MM.1S (cell line): Measurements from ENCODE around the gene C4orf46.

Source experiments
- DNase-seq: peaks from one replicate; pipeline ENCODE4 v3.0.0-alpha.2; 2015
- H2AFZ ChIP-seq: fragments of 300-600 bp; sonication (generic); 2 replicates; pipeline ENCODE4 v1.6.0; 2016; ENCODE audit warnings: antibody characterized with exemption, low read length
- H3F3A ChIP-seq: fragments of 300-600 bp; sonication (generic); 2 replicates; pipeline ENCODE4 v1.6.1; 2016; ENCODE audit warnings: mild to moderate bottlenecking, antibody characterized with exemption, low read length, moderate library complexity, mixed read lengths; ENCODE audit not compliant: insufficient read depth
- H3K27ac ChIP-seq: fragments of 300-600 bp; sonication (generic); 2 replicates; pipeline ENCODE4 v1.5.1; 2016; ENCODE audit warnings: mild to moderate bottlenecking, low read length
- H3K27me3 ChIP-seq: fragments of 300-600 bp; sonication (generic); replicated peaks from 2 replicates; pipeline ENCODE4 v1.6.0; 2016; ENCODE audit warnings: low read length; ENCODE audit not compliant: insufficient read depth
- H3K36me3 ChIP-seq: fragments of 300-600 bp; sonication (generic); replicated peaks from 2 replicates; pipeline ENCODE4 v1.6.1; 2016; ENCODE audit warnings: mild to moderate bottlenecking, low read length, mixed read lengths; ENCODE audit not compliant: insufficient read depth
- H3K4me1 ChIP-seq: fragments of 300-600 bp; sonication (generic); 2 replicates; pipeline ENCODE4 v1.6.1; 2016; ENCODE audit warnings: low read length, mixed read lengths
- H3K4me2 ChIP-seq: fragments of 300-600 bp; sonication (generic); 2 replicates; pipeline ENCODE4 v1.6.0; 2016; ENCODE audit warnings: low read depth, low read length
- H3K4me3 ChIP-seq: fragments of 300-600 bp; sonication (generic); 2 replicates; pipeline ENCODE4 v1.5.1; 2016; ENCODE audit warnings: low read length, mixed read lengths
- H3K79me2 ChIP-seq: fragments of 300-600 bp; sonication (generic); 2 replicates; pipeline ENCODE4 v1.6.1; 2016; ENCODE audit warnings: mixed run types, low read length, mixed read lengths
- H3K9ac ChIP-seq: fragments of 300-600 bp; sonication (generic); 2 replicates; pipeline ENCODE4 v1.6.1; 2016; ENCODE audit warnings: low read length, mixed read lengths
- H3K9me2 ChIP-seq: fragments of 300-600 bp; sonication (generic); replicated peaks from 2 replicates; pipeline ENCODE4 v1.6.1; 2016; ENCODE audit warnings: mild to moderate bottlenecking, low read length, mixed read lengths; ENCODE audit not compliant: insufficient read depth
- H3K9me3 ChIP-seq: fragments of 300-600 bp; sonication (generic); replicated peaks from 2 replicates; pipeline ENCODE4 v1.6.1; 2016; ENCODE audit warnings: mild to moderate bottlenecking, low read length, mixed read lengths; ENCODE audit not compliant: insufficient read depth
- H4K20me1 ChIP-seq: fragments of 300-600 bp; sonication (generic); 2 replicates; pipeline ENCODE4 v1.6.1; 2016; ENCODE audit warnings: mild to moderate bottlenecking, low read length, moderate library complexity, mixed read lengths; ENCODE audit not compliant: insufficient read depth
- EZH2 ChIP-seq: fragments of 300-600 bp; sonication (generic); optimal IDR thresholded peaks from 2 replicates; pipeline ENCODE3; 2017; ENCODE audit warnings: low read depth, mild to moderate bottlenecking, antibody characterized with exemption, low read length, mixed read lengths
- EZH2phosphoT487 ChIP-seq: fragments of 300-600 bp; sonication (generic); IDR thresholded peaks from 2 replicates; pipeline ENCODE4 v1.6.1; 2018; ENCODE audit warnings: antibody characterized with exemption, low read length
- TF ChIP-seq, protein P1 (sequence below): fragments of 300-600 bp; sonication (generic); IDR thresholded peaks from 2 replicates; pipeline ENCODE4 v1.5.1; 2016; ENCODE audit warnings: antibody characterized with exemption, low read length, mixed read lengths

Gene C4orf46

DNA sequence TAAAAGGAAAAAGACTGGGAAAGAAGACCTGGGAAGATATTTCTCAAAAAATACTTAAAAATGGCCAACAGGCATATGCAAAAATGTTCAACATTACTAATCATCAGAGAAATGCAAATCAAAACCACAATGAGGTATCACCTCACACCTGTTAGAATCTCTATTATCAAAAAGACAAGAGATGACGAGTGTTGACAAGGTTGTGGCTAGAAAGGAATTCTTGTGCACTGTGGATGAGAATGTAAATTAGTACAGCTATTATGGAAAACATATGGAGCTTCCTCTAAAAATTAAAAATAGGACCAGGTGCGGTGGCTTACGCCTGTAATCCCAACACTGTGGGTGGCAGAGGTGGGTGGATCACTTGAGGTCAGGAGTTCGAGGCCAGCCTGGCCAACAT is 50.0 kb downstream of the C4orf46 start:
- Histone ChIP-seq H3K4me3 (no peak overlapping the region), H3K36me3 (no peaks in the 10 kb centered on the region), H3K9me3 (no peaks in the 10 kb centered on the region), H3K9me2 (no peaks in the 10 kb centered on the region), H3K27me3 (no peaks in the 10 kb centered on the region), H3K79me2 (no peaks in the 10 kb centered on the region), H3K4me1 (no peaks in the 10 kb centered on the region), H4K20me1 (no peaks in the 10 kb centered on the region), H3F3A (no peaks in the 10 kb centered on the region), H2AFZ (no peak overlapping the region), H3K27ac (no peak overlapping the region; the same call in 1 of the 2 replicates), H3K9ac (no peak overlapping the region), H3K4me2 (no peak overlapping the region)
- peak; percentile 64 for DNase-seq
- TF ChIP-seq EZH2phosphoT487 (no peak), EZH2 (no peak)

DNA sequence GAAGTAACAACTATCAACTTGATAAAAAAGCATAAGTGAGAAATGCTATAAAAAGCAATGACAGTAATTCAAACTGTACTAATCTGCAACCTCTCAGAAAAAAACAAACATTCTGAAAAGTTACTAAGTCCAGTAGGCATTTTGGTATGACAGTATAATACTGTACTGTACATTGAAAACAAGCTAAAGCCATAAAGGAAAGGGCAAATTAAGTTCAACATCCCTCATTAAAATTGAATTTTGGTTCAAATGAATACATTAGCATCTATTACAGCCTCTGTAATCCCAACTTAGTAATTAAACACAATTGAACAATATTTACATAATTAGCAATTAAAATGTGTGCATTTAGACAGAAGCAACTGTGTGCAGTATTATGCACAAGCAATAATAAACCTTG is 53.7 kb downstream of the C4orf46 start:
- DNase-seq: no peak
- Histone ChIP-seq H3K4me2 (no peak overlapping the region), H3K27ac (no peak overlapping the region), H3K9me3 (no peaks in the 10 kb centered on the region), H3K27me3 (no peaks in the 10 kb centered on the region), H3F3A (no peaks in the 10 kb centered on the region), H3K79me2 (no peaks in the 10 kb centered on the region), H2AFZ (no peak overlapping the region), H4K20me1 (no peaks in the 10 kb centered on the region), H3K4me1 (no peaks in the 10 kb centered on the region), H3K36me3 (no peaks in the 10 kb centered on the region), H3K9ac (no peak overlapping the region), H3K9me2 (no peaks in the 10 kb centered on the region), H3K4me3 (no peak overlapping the region)
- TF ChIP-seq EZH2 (no peak), EZH2phosphoT487 (no peak)
- TF ChIP-seq, protein P1, sequence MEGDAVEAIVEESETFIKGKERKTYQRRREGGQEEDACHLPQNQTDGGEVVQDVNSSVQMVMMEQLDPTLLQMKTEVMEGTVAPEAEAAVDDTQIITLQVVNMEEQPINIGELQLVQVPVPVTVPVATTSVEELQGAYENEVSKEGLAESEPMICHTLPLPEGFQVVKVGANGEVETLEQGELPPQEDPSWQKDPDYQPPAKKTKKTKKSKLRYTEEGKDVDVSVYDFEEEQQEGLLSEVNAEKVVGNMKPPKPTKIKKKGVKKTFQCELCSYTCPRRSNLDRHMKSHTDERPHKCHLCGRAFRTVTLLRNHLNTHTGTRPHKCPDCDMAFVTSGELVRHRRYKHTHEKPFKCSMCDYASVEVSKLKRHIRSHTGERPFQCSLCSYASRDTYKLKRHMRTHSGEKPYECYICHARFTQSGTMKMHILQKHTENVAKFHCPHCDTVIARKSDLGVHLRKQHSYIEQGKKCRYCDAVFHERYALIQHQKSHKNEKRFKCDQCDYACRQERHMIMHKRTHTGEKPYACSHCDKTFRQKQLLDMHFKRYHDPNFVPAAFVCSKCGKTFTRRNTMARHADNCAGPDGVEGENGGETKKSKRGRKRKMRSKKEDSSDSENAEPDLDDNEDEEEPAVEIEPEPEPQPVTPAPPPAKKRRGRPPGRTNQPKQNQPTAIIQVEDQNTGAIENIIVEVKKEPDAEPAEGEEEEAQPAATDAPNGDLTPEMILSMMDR: no peak
